B cell (primary cell): Measurements from ENCODE around the gene PALLD. TPM values are rescaled to one million over a fixed set of nuclear protein-coding genes. Genes with fewer than 3 reads are reported as not detected.

Experiments
- ATAC-seq: fragments of 200-7000 bp; cut with Tn5 transposase; one replicate; pipeline ENCODE4 v1.10.0; 2021; ENCODE audit warnings: low read depth, mild to moderate bottlenecking, moderate number of reproducible peaks, moderate library complexity
- CTCF ChIA-PET: fragments of 350-600 bp; sonication (Branson Sonifier 250); formaldehyde crosslinking; loops from one replicate; lab custom pipeline; 2021; ENCODE audit warnings: antibody characterized with exemption, inconsistent platforms; lab: Charles Lee
- POLR2A ChIA-PET: fragments of 350-600 bp; sonication (Branson Sonifier 250); formaldehyde crosslinking; loops from one replicate; lab custom pipeline; 2021; ENCODE audit warnings: antibody characterized with exemption; lab: Charles Lee
- DNase-seq: peaks from one replicate; pipeline ENCODE4 v3.0.0; 2013
- H2AFZ ChIP-seq: 2 replicates; pipeline ENCODE4 v1.6.1; 2012; ENCODE audit warnings: mild to moderate bottlenecking, low read depth, low read length; ENCODE audit not compliant: insufficient read depth, poor library complexity, severe bottlenecking
- H3K27ac ChIP-seq, 2 donors: 1 replicate in 1 of 2; 2 replicates in 1 of 2; pipeline ENCODE4 v1.5.1; 2012 to 2013; ENCODE audit warnings: low read length in 2 of 2, mild to moderate bottlenecking in 2 of 2, moderate library complexity in 1 of 2
- H3K27me3 ChIP-seq, 4 experiments: fragments of 200-600 bp in 1 of 4; sonication (generic) in 1 of 4; replicated peaks in 1 of 4; 1 replicate in 2 of 4; 2 replicates in 2 of 4; pipeline versions ENCODE4 v1.6.1 to v1.7.0; 2013 to 2016; ENCODE audit warnings: low read length in 3 of 4, mild to moderate bottlenecking in 2 of 4, mixed read lengths in 1 of 4, moderate library complexity in 1 of 4; ENCODE audit not compliant: insufficient read depth in 4 of 4, control insufficient read depth in 3 of 4; ENCODE audit errors: control extremely low read depth in 1 of 4
- H3K36me3 ChIP-seq, 2 experiments: replicated peaks in 1 of 2; 1 replicate in 1 of 2; 2 replicates in 1 of 2; pipeline versions ENCODE4 v1.6.1 to v1.7.1; 2013; ENCODE audit warnings: low read length in 1 of 2; ENCODE audit not compliant: insufficient read depth in 2 of 2, control insufficient read depth in 1 of 2; ENCODE audit errors: control extremely low read depth in 1 of 2, extremely low read depth in 1 of 2
- H3K4me1 ChIP-seq, 2 donors: fragments of 200-600 bp in 1 of 2; sonication (generic) in 1 of 2; 1 replicate in 1 of 2; 2 replicates in 1 of 2; pipeline versions ENCODE4 v1.5.1 to v1.6.1; 2013 to 2017; ENCODE audit warnings: low read length in 2 of 2; ENCODE audit not compliant: control insufficient read depth in 2 of 2, insufficient read depth in 2 of 2
- H3K4me2 ChIP-seq: replicated peaks from 2 replicates; pipeline ENCODE3; 2012; ENCODE audit warnings: mild to moderate bottlenecking, low read depth, low read length; ENCODE audit not compliant: poor library complexity, severe bottlenecking
- H3K4me3 ChIP-seq, 5 experiments: fragments of 200-600 bp in 1 of 5; sonication (generic) in 1 of 5; 1 replicate in 3 of 5; 2 replicates in 2 of 5; pipeline versions ENCODE4 v1.5.1 to v1.7.0; 2011 to 2016; ENCODE audit warnings: low read length in 4 of 5, mild to moderate bottlenecking in 4 of 5, low read depth in 2 of 5, control low read depth in 1 of 5, moderate library complexity in 1 of 5; ENCODE audit not compliant: insufficient read depth in 1 of 5; ENCODE audit errors: control extremely low read depth in 1 of 5, extremely low read depth in 1 of 5
- H3K79me2 ChIP-seq: fragments of 200-600 bp; sonication (generic); one replicate; pipeline ENCODE4 v1.6.0; 2016; ENCODE audit warnings: low read length; ENCODE audit not compliant: control insufficient read depth, insufficient read depth
- H3K9ac ChIP-seq: fragments of 200-600 bp; sonication (generic); 2 replicates; pipeline ENCODE4 v1.6.1; 2017; ENCODE audit warnings: mild to moderate bottlenecking, low read length, moderate library complexity
- H3K9me3 ChIP-seq, 3 donors: one replicate each; pipeline versions ENCODE4 v1.6.1 to v1.7.1; 2013; ENCODE audit warnings: low read length in 2 of 3; ENCODE audit not compliant: control insufficient read depth in 2 of 3, insufficient read depth in 1 of 3; ENCODE audit errors: control extremely low read depth in 1 of 3
- H4K20me1 ChIP-seq: 2 replicates; pipeline ENCODE4 v1.6.0; 2012; ENCODE audit warnings: mild to moderate bottlenecking, low read length; ENCODE audit not compliant: insufficient read depth, control insufficient read depth, poor library complexity, severe bottlenecking
- H3K27ac Mint-ChIP-seq: one replicate; pipeline ENCODE4 v1.8.0; 2021; ENCODE audit warnings: mixed read lengths
- H3K27me3 Mint-ChIP-seq: one replicate; pipeline ENCODE4 v1.8.0; 2021; ENCODE audit warnings: mixed read lengths
- H3K4me1 Mint-ChIP-seq: one replicate; pipeline ENCODE4 v1.8.0; 2021; ENCODE audit warnings: mixed read lengths
- H3K4me3 Mint-ChIP-seq: one replicate; pipeline ENCODE4 v1.8.0; 2021; ENCODE audit warnings: mixed read lengths
- H3K9me3 Mint-ChIP-seq: one replicate; pipeline ENCODE4 v1.8.0; 2022; ENCODE audit warnings: mixed read lengths; ENCODE audit not compliant: insufficient read depth
- CTCF ChIP-seq: fragments of 200-600 bp; IDR thresholded peaks from one replicate; pipeline ENCODE4 v1.8.0; 2022; ENCODE audit warnings: antibody characterized with exemption, mild to moderate bottlenecking
- EZH2 ChIP-seq: IDR thresholded peaks from 2 replicates; pipeline ENCODE4 v1.6.1; 2012; ENCODE audit warnings: borderline replicate concordance, low read depth, mild to moderate bottlenecking, moderate library complexity, low read length; ENCODE audit not compliant: insufficient read depth, poor library complexity, severe bottlenecking
- WGBS: methylation state at CpG from one replicate; pipeline ENCODE4 v1.1.5; 2013; ENCODE audit warnings: missing lambda C conversion rate; ENCODE audit not compliant: insufficient coverage; 5-methylcytosine and 5-hydroxymethylcytosine counted together
- intact Hi-C: fragments of 100-400 bp; cut with micrococcal nuclease; formaldehyde crosslinking; loops from one replicate; pipeline ENCODE4 v1.10.0; 2022
- polyA plus RNA-seq: library from polyadenylated mRNA; depleted of rRNA; stranded (reverse); fragments of >200 nt; gene quantifications from 2 replicates; pipeline ENCODE4 v1.2.3, GENCODE V29; 2012
- total RNA-seq, 2 donors: library from RNA; stranded (reverse); fragments of 120-200 nt in 1 of 2; gene quantifications; 1 replicate in 1 of 2; 2 replicates in 1 of 2; pipeline versions ENCODE4 v1.2.3 to v1.2.4, GENCODE V29; 2013 to 2022

PALLD gene
- total and polyA plus RNA-seq, 2 donors (not counting 1 experiment from before 2014, with no cell fraction given) = 0.63 to 0.71 TPM

GRCh38 chr4:168654848-168655174 is 158.0 kb downstream of the PALLD start:
- POLR2A ChIA-PET = no interaction called here
- intact Hi-C loops = no loop called here

GRCh38 chr4:168655182-168655581 is 158.3 kb downstream of the PALLD start:
- no peak overlapping the region for H3K4me2 ChIP-seq

More at GRCh38 chr4:168654848-168655174, 158.0 kb downstream of the PALLD start:
- Mint-ChIP-seq H3K4me3 (no peak overlapping the region), H3K4me1 (no peaks in the 10 kb centered on the region), H3K27me3 (peaks cover 7% of the 10 kb centered on the region), H3K9me3 (no peaks in the 10 kb centered on the region), H3K27ac (no peak overlapping the region)
- no peaks in the 10 kb centered on the region for H4K20me1 ChIP-seq
- no peaks in the 10 kb centered on the region for H3K79me2 ChIP-seq
- CTCF ChIA-PET = no interaction called here
- H3K9ac ChIP-seq = no peak overlapping the region
- no peak overlapping the region for H3K27ac ChIP-seq
- H2AFZ ChIP-seq = no peak overlapping the region
- H3K9me3 ChIP-seq = no peaks in the 10 kb centered on the region
- no peak overlapping the region for H3K4me3 ChIP-seq
- no peak overlapping the region for H3K4me2 ChIP-seq
- no peak for DNase-seq
- no peaks in the 10 kb centered on the region for H3K36me3 ChIP-seq
- ATAC-seq = no peak
- no peaks in the 10 kb centered on the region for H3K4me1 ChIP-seq
- no peak for TF ChIP-seq EZH2
- TF ChIP-seq CTCF = no peak
- H3K27me3 ChIP-seq = no peaks in the 10 kb centered on the region

More at GRCh38 chr4:168655182-168655581, 158.3 kb downstream of the PALLD start:
- Histone ChIP-seq H3K4me1 (no peaks in the 10 kb centered on the region), H3K79me2 (no peaks in the 10 kb centered on the region), H3K9ac (no peak overlapping the region), H3K27ac (no peak overlapping the region), H3K27me3 (no peaks in the 10 kb centered on the region), H3K9me3 (no peaks in the 10 kb centered on the region), H3K36me3 (no peaks in the 10 kb centered on the region), H3K4me3 (no peak overlapping the region), H4K20me1 (no peaks in the 10 kb centered on the region), H2AFZ (no peak overlapping the region)
- ChIA-PET POLR2A (no interaction called here), CTCF (no interaction called here)
- no peak overlapping the region for H3K27ac Mint-ChIP-seq
- peaks cover 7% of the 10 kb centered on the region for H3K27me3 Mint-ChIP-seq
- H3K4me1 Mint-ChIP-seq = no peaks in the 10 kb centered on the region
- no peak overlapping the region for H3K4me3 Mint-ChIP-seq
- no CpG with 5 or more reads among the region's 3 CpGs for WGBS
- no peak for TF ChIP-seq CTCF
- no peak for TF ChIP-seq EZH2
- intact Hi-C loops = no loop called here
- DNase-seq (no peak), ATAC-seq (no peak)
- no peaks in the 10 kb centered on the region for H3K9me3 Mint-ChIP-seq
